Measurements from ENCODE around the gene CFAP92. TPM values are rescaled to one million over a fixed set of nuclear protein-coding genes. Genes with fewer than 3 reads are reported as not detected.

The CFAP92 gene
- total RNA-seq, 1 donor: 0.63 TPM

DNA sequence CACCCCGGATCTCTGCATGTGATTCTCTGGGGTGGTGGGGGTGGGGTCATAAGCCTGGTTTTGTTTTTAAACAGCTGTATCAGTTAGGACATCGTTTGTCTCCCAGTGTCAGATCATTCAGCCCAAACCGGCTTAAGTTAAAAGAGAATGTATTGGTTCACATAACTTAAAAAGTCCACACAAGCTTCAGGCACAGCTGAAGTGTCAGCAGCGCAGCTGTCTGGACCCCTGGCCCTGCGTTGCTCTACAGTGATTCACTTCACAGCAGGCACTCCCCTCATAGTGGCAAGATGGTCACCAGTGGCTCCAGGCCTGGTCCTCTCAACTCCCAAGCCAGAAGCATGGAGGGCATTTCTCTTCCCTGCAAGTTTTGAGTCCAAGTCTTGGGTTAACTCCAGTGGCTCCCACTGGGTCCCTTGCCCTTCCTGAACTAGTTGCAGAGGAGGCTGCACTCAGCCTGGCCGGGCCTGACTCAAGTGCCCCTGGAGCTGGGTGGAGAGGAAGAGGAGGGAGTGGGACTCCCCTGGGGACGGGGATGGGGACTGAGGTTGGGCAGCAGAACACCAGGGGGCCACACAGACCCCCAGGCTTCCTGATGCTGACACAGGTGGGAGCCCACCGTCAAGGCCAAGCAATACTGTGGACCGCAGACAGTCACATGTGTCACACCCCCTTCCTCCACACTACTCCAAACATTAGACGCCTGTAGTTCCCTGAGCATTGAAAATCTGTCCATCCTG lies 37.8 kb upstream of the CFAP92 start:
- H3K4me3 ChIP-seq (ENCODE audit: low read length): no peak overlapping the region
- no peaks in the 10 kb centered on the region for H3K27me3 ChIP-seq (ENCODE audit: insufficient read depth, low read length)
- H3K9me3 ChIP-seq (ENCODE audit: low read depth, low read length): no peaks in the 10 kb centered on the region
- peaks cover 10% of the 10 kb centered on the region for H3K4me1 ChIP-seq (ENCODE audit: insufficient read depth, low read length)

DNA sequence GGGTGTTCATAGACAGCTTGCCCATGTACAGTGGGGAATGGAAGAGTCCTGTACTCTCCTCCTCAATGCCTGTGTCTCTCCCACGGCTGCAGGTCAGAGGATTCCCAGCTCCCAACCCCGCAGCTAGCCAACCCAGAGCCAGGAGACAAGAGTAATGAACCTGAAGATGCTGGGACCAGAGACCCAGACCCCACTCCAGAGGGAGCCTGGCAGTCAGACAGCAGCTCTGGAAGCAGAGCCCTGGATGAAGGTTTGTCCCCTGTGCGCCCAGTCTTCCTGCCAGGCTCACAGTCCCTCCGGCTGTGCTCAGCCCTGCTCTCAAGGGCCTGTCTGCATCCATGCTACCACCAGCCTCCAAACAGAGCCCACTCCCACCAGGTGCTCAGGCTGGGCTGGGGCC lies 36.7 kb upstream of the CFAP92 start:
- H3K27me3 ChIP-seq (ENCODE audit: insufficient read depth, low read length): no peaks in the 10 kb centered on the region
- no peaks in the 10 kb centered on the region for H3K9me3 ChIP-seq (ENCODE audit: low read depth, low read length)
- H3K4me1 ChIP-seq (ENCODE audit: insufficient read depth, low read length): peaks cover 15% of the 10 kb centered on the region

DNA sequence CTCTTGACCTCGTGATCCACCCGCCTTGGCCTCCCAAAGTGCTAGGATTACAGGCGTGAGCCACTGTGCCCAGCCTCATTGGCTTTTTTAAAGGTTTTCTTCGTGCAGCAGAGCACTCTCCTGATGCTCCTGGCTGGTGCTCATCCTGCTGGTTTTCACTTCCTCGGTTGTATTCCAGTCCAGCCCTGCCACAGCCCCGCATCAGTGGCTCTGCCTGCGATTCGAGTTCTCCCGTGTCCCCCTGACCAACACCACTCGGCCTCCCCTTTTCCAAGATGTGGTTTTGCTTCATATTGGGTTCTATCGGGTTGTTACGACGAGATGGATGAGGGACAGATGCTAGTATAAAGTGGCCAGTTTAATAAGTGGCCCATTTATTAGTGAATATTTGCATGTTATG lies 35.0 kb upstream of the CFAP92 start:
- peaks cover 15% of the 10 kb centered on the region for H3K4me1 ChIP-seq (ENCODE audit: insufficient read depth, low read length)
- H3K27me3 ChIP-seq (ENCODE audit: insufficient read depth, low read length): no peaks in the 10 kb centered on the region
- H3K4me3 ChIP-seq (ENCODE audit: low read length): no peak overlapping the region
- no peaks in the 10 kb centered on the region for H3K9me3 ChIP-seq (ENCODE audit: low read depth, low read length)

More for the DNA sequence above, 36.7 kb upstream of the CFAP92 start:
- no peak overlapping the region for H3K4me3 ChIP-seq (ENCODE audit: low read length)

DNA sequence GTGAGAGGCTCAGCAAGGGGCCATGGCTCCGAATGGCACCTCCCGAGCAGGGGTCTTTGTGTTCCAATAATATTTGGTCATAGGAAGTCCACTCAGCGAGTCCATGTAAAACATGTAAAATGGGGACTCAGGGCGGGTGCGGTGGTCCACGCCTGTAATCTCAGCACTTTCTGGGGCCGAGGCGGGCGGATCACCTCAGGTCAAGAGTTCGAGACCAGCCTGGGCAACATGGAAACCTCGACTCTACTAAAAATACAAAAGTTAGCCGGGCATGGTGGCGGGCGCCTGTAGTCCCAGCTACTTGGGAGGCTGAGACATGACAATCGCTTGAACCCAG lies 33.6 kb upstream of the CFAP92 start:
- Histone ChIP-seq H3K4me1 (ENCODE audit: insufficient read depth, low read length) (peaks cover 15% of the 10 kb centered on the region), H3K4me3 (ENCODE audit: low read length) (peak overlapping the region; percentile 33), H3K9me3 (ENCODE audit: low read depth, low read length) (no peaks in the 10 kb centered on the region), H3K27me3 (ENCODE audit: insufficient read depth, low read length) (no peaks in the 10 kb centered on the region)

DNA sequence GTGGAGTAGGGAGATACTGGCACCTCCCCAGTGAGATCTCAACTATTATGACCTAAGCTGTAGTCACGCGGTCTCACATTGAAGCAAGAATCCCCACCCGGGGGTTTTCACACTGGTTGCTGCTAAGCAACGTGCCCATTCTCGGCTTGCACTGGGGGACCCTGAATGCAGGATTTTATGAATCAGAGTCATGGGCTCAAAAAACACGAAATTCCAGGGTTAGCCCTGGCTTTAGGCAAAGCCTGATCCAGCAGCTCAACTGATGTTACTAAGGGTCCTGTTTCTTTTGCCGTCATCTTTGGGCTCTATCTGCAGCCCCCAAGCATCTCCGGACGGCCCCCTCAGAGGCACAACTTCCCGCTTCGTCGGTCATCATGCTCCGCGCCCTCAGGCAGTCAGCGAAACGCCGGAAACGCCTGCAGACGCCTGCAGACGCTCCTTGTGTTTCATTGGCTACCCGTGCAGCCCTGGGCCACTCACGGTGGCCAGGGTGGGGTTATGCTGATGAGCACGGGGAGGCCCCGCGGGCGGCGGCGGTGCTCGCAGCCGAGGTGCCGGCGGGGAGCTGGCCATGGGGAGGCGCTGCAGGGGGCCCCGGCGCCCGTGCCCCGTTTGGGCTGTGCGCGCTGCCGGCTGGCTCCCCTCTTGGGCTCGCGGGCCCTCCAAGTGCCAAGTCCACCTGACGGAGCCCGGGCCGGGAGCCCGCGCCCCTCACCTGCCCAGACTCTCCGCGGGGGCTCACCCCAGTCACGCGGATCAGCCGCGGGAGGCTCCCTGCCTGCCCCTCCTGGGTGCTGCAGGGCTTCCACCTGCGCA lies 33.1 kb upstream of the CFAP92 start:
- Histone ChIP-seq H3K4me1 (ENCODE audit: insufficient read depth, low read length) (peaks cover 15% of the 10 kb centered on the region), H3K9me3 (ENCODE audit: low read depth, low read length) (no peaks in the 10 kb centered on the region), H3K4me3 (ENCODE audit: low read length) (peak overlapping the region; percentile 33), H3K27me3 (ENCODE audit: insufficient read depth, low read length) (no peaks in the 10 kb centered on the region)

DNA sequence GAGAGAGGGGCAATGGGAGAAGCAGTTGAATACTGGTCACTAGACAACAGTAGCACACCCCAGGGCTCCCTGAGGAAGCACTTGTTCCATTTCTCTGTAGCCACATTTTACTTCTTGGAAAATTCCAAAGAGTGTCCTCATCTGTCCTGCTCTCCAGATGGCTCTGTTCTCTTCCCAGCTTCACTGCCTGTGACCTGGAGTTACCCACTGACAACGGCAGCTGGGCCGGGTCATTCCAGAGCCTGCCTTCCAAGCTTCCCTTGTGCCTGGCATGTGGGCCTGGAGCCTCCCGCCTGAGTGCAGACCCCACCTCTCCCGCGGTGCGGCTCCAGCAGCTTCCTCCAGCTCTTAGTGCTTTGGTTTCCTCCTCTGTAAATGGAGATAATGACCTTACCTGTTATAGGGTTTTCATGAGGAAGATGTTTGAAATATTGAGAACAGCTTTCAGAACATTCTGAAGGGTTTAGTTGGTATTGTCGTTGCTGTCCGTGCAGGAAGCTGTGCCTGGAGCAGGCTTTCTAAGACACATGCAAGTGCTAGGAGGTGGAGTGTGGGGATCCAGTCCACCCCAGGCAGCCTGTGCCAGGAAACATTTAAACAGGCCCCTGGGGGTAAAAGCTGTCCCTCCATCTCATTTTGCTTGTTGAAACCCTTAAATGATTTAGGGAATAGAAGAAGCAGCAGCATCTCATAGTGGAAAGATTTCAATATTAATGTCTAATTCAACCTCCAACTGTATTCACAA lies 32.0 kb upstream of the CFAP92 start:
- no peaks in the 10 kb centered on the region for H3K9me3 ChIP-seq (ENCODE audit: low read depth, low read length)
- peaks cover 15% of the 10 kb centered on the region for H3K4me1 ChIP-seq (ENCODE audit: insufficient read depth, low read length)
- no peaks in the 10 kb centered on the region for H3K27me3 ChIP-seq (ENCODE audit: insufficient read depth, low read length)
- no peak overlapping the region for H3K4me3 ChIP-seq (ENCODE audit: low read length)

DNA sequence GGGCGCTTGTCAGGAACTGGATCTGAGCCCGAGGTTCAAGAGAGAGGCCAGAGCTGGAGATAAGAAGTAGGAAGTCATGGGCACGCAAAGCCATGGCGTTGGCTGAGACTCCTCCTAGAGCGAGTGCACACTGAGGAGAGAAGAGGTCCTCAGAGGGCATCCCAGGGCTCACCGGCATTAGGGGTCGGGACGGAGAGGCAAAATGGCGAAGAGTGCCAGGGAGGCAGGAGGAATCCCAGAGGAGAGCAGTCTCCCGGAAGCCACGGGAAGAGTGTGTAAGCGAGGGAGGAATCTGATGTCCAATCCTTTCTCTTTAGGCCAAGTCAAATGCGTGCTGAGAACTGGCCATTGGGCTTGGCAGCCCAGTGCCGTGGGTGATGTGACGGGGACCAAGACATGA lies 31.2 kb upstream of the CFAP92 start:
- Histone ChIP-seq H3K4me1 (ENCODE audit: insufficient read depth, low read length) (peaks cover 15% of the 10 kb centered on the region), H3K27me3 (ENCODE audit: insufficient read depth, low read length) (no peaks in the 10 kb centered on the region), H3K9me3 (ENCODE audit: low read depth, low read length) (no peaks in the 10 kb centered on the region), H3K4me3 (ENCODE audit: low read length) (no peak overlapping the region)

DNA sequence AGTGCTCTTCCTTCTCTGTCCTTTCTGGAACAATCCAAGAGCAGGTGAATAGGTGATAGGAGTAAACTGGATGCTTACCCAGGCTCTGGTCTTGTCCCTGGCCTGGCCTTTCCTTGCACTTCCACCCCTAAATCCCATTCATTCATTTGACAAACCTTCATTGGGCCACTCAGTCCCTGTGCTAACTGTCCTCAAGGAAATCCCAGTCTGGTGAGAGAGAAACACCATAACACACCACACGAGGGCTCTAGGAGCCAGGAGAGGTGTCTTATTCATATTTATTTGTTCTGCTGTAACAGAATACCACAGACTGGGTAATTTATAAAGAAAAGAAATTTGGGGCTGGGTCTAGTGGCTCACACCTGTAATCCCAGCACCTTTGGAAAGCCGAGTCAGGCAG lies 30.0 kb upstream of the CFAP92 start:
- Histone ChIP-seq H3K27me3 (ENCODE audit: insufficient read depth, low read length) (no peaks in the 10 kb centered on the region), H3K4me3 (ENCODE audit: low read length) (no peak overlapping the region), H3K9me3 (ENCODE audit: low read depth, low read length) (no peaks in the 10 kb centered on the region), H3K4me1 (ENCODE audit: insufficient read depth, low read length) (peaks cover 15% of the 10 kb centered on the region)

DNA sequence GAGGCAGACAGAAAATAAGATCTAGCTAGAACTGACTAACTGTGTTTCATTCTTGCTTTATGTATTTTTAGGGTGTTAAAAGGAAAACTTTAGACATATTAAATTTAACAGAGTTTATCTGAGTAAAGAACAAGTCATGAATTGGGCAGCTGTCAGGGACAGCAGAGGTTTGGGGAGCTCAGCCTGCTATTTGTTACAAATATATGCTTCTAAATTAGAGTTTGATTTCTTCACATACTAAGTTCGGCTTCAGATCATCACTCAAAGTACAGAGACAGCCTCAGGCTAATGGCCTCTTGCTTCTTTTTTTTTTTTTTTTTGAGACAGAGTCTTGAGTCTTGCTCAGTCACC lies 29.1 kb upstream of the CFAP92 start:
- peaks cover 16% of the 10 kb centered on the region for H3K4me1 ChIP-seq (ENCODE audit: insufficient read depth, low read length)
- no peaks in the 10 kb centered on the region for H3K27me3 ChIP-seq (ENCODE audit: insufficient read depth, low read length)
- no peaks in the 10 kb centered on the region for H3K9me3 ChIP-seq (ENCODE audit: low read depth, low read length)
- no peak overlapping the region for H3K4me3 ChIP-seq (ENCODE audit: low read length)

DNA sequence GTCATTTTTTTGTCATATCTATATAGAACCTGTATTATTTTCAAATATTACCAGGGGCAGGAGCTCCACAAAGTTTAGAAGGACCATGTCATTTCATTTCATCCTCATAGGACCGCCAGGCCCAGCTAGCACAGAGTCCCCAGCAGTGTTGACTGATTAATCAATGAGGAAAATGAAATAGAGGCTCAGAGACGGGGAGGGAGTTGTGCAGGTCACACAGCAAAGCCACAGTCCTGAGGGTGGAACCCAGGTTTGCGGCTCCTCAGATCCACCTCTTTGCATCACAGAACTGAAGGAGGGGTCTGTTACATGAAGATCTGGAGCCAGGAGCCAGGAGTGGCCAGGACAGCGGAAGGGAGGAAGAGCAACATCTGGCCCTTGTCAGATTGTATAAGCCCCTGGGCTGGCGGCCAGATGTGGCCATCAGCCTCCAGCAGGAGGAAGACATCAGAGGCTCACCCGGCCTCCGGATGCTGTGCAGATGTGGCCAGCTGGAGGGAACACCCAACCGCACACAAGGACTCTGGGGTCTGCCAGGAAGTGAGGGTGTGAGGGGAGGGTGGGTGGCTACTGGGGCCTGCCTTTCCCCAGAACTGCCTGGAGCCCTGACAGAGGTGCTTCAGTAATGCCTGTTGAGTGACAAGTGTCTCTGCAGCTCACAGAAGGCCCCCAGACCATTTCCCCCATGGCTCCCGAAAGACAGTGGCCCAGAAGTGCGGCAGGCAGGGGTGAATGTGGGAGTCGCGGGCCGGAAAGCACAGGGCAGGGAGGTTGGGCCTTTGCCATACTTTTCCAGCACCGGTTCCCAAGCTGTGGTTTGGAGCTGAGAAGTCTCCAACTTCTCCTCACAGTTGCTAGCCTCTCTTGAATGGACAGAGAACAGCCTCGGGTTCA lies 28.5 kb upstream of the CFAP92 start:
- Histone ChIP-seq H3K4me1 (ENCODE audit: insufficient read depth, low read length) (peaks cover 20% of the 10 kb centered on the region), H3K9me3 (ENCODE audit: low read depth, low read length) (no peaks in the 10 kb centered on the region), H3K4me3 (ENCODE audit: low read length) (no peak overlapping the region), H3K27me3 (ENCODE audit: insufficient read depth, low read length) (no peaks in the 10 kb centered on the region)

DNA sequence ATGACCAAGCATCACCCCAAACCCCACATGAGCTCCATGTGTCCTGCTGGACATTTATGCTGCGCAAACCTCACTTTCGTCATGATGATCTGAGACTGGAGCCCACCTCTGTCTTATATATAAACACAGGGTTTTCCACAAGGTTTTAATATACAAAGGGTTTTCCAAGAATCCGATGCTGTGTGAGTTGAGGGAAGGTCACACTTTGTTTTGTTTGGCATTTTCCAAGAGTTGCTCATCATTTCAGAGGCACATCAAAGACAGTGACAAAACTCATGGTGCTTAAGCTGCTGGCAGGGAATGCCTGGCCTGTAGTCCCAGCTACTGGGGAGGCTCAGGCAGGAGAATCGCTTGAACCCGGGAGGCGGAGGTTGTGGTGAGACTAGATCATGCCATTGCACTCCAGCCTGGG lies 27.3 kb upstream of the CFAP92 start:
- H3K4me1 ChIP-seq (ENCODE audit: insufficient read depth, low read length): peaks cover 22% of the 10 kb centered on the region
- no peak overlapping the region for H3K4me3 ChIP-seq (ENCODE audit: low read length)
- H3K27me3 ChIP-seq (ENCODE audit: insufficient read depth, low read length): no peaks in the 10 kb centered on the region
- H3K9me3 ChIP-seq (ENCODE audit: low read depth, low read length): no peaks in the 10 kb centered on the region

DNA sequence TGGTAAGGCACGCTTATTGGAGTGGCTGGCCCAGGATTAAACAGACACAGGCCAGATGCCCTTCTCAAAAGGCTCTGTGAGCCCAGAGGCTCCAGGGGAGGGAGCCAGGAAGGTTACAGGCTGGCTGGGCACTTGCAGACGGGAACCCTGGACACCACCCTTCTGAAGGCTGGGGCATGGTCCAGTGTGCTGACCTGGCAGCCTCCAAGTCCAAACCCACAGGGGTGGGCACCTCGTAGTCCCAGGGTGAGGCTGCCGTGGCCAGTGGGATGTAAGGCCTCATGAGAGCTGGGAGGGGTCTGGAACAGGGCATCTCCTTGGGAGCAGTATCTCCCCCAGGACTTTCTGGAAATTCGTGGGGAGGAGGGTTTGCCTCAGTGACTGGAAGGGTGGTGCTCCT lies 26.8 kb upstream of the CFAP92 start:
- H3K27me3 ChIP-seq (ENCODE audit: insufficient read depth, low read length): no peaks in the 10 kb centered on the region
- H3K4me1 ChIP-seq (ENCODE audit: insufficient read depth, low read length): peaks cover 24% of the 10 kb centered on the region

DNA sequence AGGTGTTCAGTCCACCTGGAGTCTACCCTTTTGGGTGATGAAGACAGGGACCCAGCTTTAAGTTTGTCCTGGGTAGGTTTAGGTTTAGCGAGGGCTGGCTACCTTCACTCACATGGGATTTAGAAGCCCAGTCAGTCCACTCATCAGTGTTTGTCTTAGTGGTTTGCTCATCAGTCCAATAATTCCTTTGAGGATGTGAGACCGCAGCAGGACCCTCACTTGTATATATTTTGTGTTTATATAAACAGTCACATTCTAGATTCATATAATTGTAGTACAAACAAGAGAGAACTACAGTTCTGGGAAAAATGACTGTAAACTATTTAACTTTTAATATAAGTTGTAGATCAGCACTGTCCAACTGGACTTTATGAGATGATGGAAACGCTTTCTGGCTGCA lies 25.4 kb upstream of the CFAP92 start:
- no peaks in the 10 kb centered on the region for H3K9me3 ChIP-seq (ENCODE audit: low read depth, low read length)
- H3K27me3 ChIP-seq (ENCODE audit: insufficient read depth, low read length): no peaks in the 10 kb centered on the region
- H3K4me1 ChIP-seq (ENCODE audit: insufficient read depth, low read length): peaks cover 35% of the 10 kb centered on the region
- no peak overlapping the region for H3K4me3 ChIP-seq (ENCODE audit: low read length)

More for the DNA sequence above, 26.8 kb upstream of the CFAP92 start:
- no peaks in the 10 kb centered on the region for H3K9me3 ChIP-seq (ENCODE audit: low read depth, low read length)
- H3K4me3 ChIP-seq (ENCODE audit: low read length): no peak overlapping the region

DNA sequence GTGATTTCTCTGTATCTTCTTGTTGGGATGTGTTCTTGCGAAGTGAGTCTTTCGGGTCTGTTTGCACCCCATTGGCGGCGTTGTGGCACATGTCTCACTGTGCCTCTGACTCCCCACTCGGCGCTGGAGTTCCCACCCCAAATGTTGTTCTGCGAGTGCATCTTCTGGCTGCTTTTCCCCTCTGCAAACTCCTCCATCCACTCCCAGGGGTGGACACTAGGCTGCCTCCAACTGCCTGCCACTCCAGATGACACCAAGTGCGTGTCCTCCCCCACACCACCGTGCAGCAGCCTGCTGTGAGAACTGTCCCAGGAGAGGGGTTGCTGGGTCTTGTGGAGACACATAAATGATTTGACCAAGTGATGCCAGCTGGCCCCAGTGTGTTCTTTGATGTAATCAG lies 24.9 kb upstream of the CFAP92 start:
- no peak overlapping the region for H3K4me3 ChIP-seq (ENCODE audit: low read length)
- H3K9me3 ChIP-seq (ENCODE audit: low read depth, low read length): no peaks in the 10 kb centered on the region
- H3K4me1 ChIP-seq (ENCODE audit: insufficient read depth, low read length): peaks cover 35% of the 10 kb centered on the region
- H3K27me3 ChIP-seq (ENCODE audit: insufficient read depth, low read length): no peaks in the 10 kb centered on the region

Measured in mononuclear cell (primary cell).